Bronchial epithelial cell (primary cell): Measurements from ENCODE around the gene MKRN2OS. TPM values are rescaled to one million over a fixed set of nuclear protein-coding genes. Genes with fewer than 3 reads are reported as not detected.
"Not testable (repeated sequence)": the region's sequence is repeated elsewhere in the genome, so short reads cannot be mapped to it uniquely, and the experiment has no call there.

Source experiments
- DNase-seq: peaks from one replicate; pipeline ENCODE4 v3.0.0-alpha.2; 2010; ENCODE audit warnings: low read depth
- FAIRE-seq: peaks from 2 replicates; lab custom pipeline; 2011; peaks lifted over from hg19 to GRCh38; lab: Jason Lieb, UNC
- H3K27me3 ChIP-seq: 2 replicates; pipeline ENCODE4 v1.5.1; 2011; ENCODE audit warnings: low read length; ENCODE audit not compliant: control insufficient read depth, insufficient read depth
- H3K36me3 ChIP-seq: 2 replicates; pipeline ENCODE4 v1.5.1; 2011; ENCODE audit warnings: low read length; ENCODE audit not compliant: control insufficient read depth, insufficient read depth
- H3K4me3 ChIP-seq: 2 replicates; pipeline ENCODE4 v1.5.1; 2011; ENCODE audit warnings: mild to moderate bottlenecking, low read depth, low read length, control low read depth
- CTCF ChIP-seq: IDR thresholded peaks from 2 replicates; pipeline ENCODE4 v1.5.1; 2011; ENCODE audit warnings: mild to moderate bottlenecking, moderate library complexity, low read length, control low read depth, inconsistent platforms; ENCODE audit not compliant: insufficient read depth, severe bottlenecking
- total RNA-seq: library from RNA; depleted of rRNA; stranded (reverse); fragments of >200 nt; gene quantifications from 2 replicates; pipeline ENCODE4 v1.2.1, GENCODE V29; 2014

MKRN2OS gene
- total RNA-seq, 1 donor from 2014 or later = 2.1 TPM

- Histone ChIP-seq H3K27me3 (no peaks in the 10 kb centered on the region), H3K4me3 (peak overlapping the region; percentile 57), H3K36me3 (no peaks in the 10 kb centered on the region)
- no peak for TF ChIP-seq CTCF
- FAIRE-seq (no peak), DNase-seq (no peak)
These were observed 437 bp downstream of the MKRN2OS start for GRCh38 chr3:12544652-12545472.

GRCh38 chr3:12543497-12543896 is 1.8 kb downstream of the MKRN2OS start:
- H3K4me3 ChIP-seq, FAIRE-seq, H3K27me3 ChIP-seq, H3K36me3 ChIP-seq, DNase-seq: not testable (repeated sequence)

DNA sequence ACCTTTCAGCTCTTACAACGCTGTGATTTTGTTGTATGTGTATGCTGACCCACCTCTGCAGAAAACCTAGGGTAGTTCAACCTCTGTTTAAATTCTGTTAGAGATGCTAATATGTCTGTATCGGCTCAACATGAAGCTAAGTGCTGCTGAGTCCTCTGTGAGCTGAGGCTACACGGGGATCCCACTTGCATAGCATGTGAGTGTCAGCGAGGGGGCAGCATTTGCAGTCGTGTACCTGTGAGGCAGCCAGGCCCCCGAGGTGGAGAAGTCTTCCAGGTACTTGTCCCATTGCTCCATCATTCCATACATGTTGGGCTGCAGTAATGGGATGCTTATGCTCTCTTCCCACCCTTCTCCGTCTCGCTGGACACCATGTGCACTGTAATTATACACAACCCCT is 3.7 kb downstream of the MKRN2OS start:
- peak; percentile 37 for TF ChIP-seq CTCF
- no peak overlapping the region for H3K4me3 ChIP-seq
- DNase-seq (no peak), FAIRE-seq (no peak)
- no peaks in the 10 kb centered on the region for H3K36me3 ChIP-seq
- no peaks in the 10 kb centered on the region for H3K27me3 ChIP-seq

DNA sequence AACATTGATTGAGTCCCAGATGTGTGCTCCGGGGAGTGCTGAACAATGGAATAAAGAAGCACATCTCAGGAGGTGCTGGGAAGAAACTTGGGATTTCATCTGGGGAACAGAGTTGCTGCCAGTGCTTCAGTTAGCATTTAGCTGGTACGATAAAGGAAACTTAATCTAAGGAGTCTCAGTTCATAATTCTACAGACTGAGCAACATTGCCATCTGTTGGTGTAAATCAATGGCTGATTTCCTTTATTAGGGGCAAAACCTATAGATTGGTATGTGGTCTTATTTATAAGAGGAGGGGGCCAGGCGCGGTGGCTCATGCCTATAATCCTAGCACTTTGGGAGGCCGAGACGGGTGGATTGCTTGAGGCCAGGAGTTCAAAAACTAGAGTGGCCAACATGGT is 8.9 kb downstream of the MKRN2OS start:
- DNase-seq = no peak
- Histone ChIP-seq H3K27me3 (no peaks in the 10 kb centered on the region), H3K36me3 (peaks cover 4% of the 10 kb centered on the region), H3K4me3 (no peak overlapping the region)
- FAIRE-seq = no peak
- TF ChIP-seq CTCF = no peak

GRCh38 chr3:12532182-12532581 is 13.1 kb downstream of the MKRN2OS start:
- peaks cover 7% of the 10 kb centered on the region for H3K36me3 ChIP-seq
- TF ChIP-seq CTCF = no peak
- no peak for FAIRE-seq

GRCh38 chr3:12527757-12528143 is 17.5 kb downstream of the MKRN2OS start:
- peaks cover 7% of the 10 kb centered on the region for H3K36me3 ChIP-seq
- no peaks in the 10 kb centered on the region for H3K27me3 ChIP-seq
- no peak overlapping the region for H3K4me3 ChIP-seq
- DNase-seq = no peak
- FAIRE-seq = no peak
- TF ChIP-seq CTCF = no peak

More at GRCh38 chr3:12532182-12532581, 13.1 kb downstream of the MKRN2OS start:
- DNase-seq = no peak
- no peak overlapping the region for H3K4me3 ChIP-seq
- no peaks in the 10 kb centered on the region for H3K27me3 ChIP-seq
